ENCODE results near the gene GIT1.

The GIT1 gene

GRCh38 chr17:29591737-29592608, 2.5 kb upstream of the GIT1 start:
- H3K4me3 ChIP-seq (ENCODE audit: low read depth, low read length): peak overlapping the region; percentile 59
- DNase-seq (ENCODE audit: low read depth, low spot score): no peak
- peak; percentile 99 for TF ChIP-seq CTCF (IDR thresholded peaks at IDR 0.05; ENCODE audit: insufficient read depth, low read length, missing control alignments)
- CTCF ChIA-PET: interaction anchor here (0.6 to 5.0 kb wide), 22 partner anchors 9 to 501 kb away, joined by 3 to 103 read pairs (median 6); partner anchors contain the start of genes ABHD15 and SSH2
- POLR2A ChIA-PET: interaction anchor here (0.5 to 1.0 kb wide), 2 partner anchors 22 to 297 kb away, joined by 3 read pairs; no protein-coding TSS in a partner anchor

GRCh38 chr17:29591146-29591736, 1.8 kb upstream of the GIT1 start:
- DNase-seq (ENCODE audit: low read depth, low spot score): no peak
- no peak for TF ChIP-seq CTCF (IDR thresholded peaks at IDR 0.05; ENCODE audit: insufficient read depth, low read length, missing control alignments)
- peak overlapping the region; percentile 59 for H3K4me3 ChIP-seq (ENCODE audit: low read depth, low read length)
- ChIA-PET POLR2A (interaction anchor here (0.5 to 1.0 kb wide), 2 partner anchors 22 to 297 kb away, joined by 3 read pairs; no protein-coding TSS in a partner anchor), CTCF (interaction anchor here (0.7 to 5.0 kb wide), 18 partner anchors 9 to 501 kb away, joined by 3 to 103 read pairs (median 10); partner anchors contain the start of gene ABHD15)

- no peak for TF ChIP-seq CTCF (IDR thresholded peaks at IDR 0.05; ENCODE audit: insufficient read depth, low read length, missing control alignments)
- DNase-seq (ENCODE audit: low read depth, low spot score): no peak
- peak overlapping the region; percentile 59 for H3K4me3 ChIP-seq (ENCODE audit: low read depth, low read length)
- CTCF ChIA-PET: interaction anchor here (0.7 to 5.0 kb wide), 13 partner anchors 10 to 498 kb away, joined by 3 to 103 read pairs (median 10); partner anchors contain the start of gene ABHD15
- POLR2A ChIA-PET: interaction anchor here (1.0 kb wide), 1 partner anchor 21 kb away, joined by 3 read pairs; no protein-coding TSS in a partner anchor
These were observed 1.1 kb upstream of the GIT1 start for GRCh38 chr17:29590411-29591145.

- ChIA-PET POLR2A (interaction anchor here (1.0 to 1.7 kb wide), 4 partner anchors 13 to 51 kb away, joined by 3 to 5 read pairs (median 4); no protein-coding TSS in a partner anchor), CTCF (interaction anchor here (1.0 to 20.8 kb wide), 10 partner anchors 8 to 342 kb away, joined by 3 to 210 read pairs (median 8); partner anchors contain the start of genes ABHD15, SSH2 and TP53I13)
- DNase-seq (ENCODE audit: low read depth, low spot score): no peak
- H3K4me3 ChIP-seq (ENCODE audit: low read depth, low read length): peak overlapping the region; percentile 82
- TF ChIP-seq CTCF (IDR thresholded peaks at IDR 0.05; ENCODE audit: insufficient read depth, low read length, missing control alignments): no peak
These were observed 661 bp downstream of the GIT1 start for GRCh38 chr17:29588562-29589411.

DNA sequence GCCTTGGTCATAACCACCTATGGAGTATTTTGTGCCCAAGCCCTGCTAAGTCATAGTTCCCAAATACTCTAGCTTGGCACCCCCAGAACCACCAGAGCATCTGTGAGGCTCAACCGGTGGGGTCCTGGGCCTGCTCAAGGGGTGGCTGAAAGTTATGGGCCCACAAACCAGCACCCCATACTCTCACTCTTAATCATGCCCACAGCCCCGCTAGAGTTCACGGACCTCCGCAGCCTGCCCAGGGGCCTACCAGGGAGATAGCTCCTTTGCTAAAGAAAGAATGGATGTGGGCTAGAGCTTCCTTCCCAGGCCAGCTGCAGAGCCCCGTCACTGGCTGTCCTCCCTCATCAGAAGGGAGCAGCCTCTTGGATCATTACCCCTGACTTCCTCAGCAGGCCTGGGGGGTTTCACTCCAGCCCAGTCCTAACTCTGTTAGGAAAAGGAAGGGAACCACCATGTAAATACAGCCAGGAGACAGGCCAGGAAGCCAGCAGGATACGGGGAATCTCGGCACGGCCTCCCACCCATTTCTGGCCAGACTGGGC, 1.4 kb downstream of the GIT1 start:
- ChIA-PET CTCF (interaction anchor here (1.2 to 20.8 kb wide), 9 partner anchors 10 to 343 kb away, joined by 3 to 210 read pairs (median 9); partner anchors contain the start of genes ABHD15, SSH2 and TP53I13), POLR2A (interaction anchor here (0.7 to 1.7 kb wide), 5 partner anchors 12 to 438 kb away, joined by 3 to 5 read pairs (median 3); no protein-coding TSS in a partner anchor)
- no peak for DNase-seq (ENCODE audit: low read depth, low spot score)
- peak overlapping the region; percentile 82 for H3K4me3 ChIP-seq (ENCODE audit: low read depth, low read length)
- no peak for TF ChIP-seq CTCF (IDR thresholded peaks at IDR 0.05; ENCODE audit: insufficient read depth, low read length, missing control alignments)
